HepG2 (cell line): ENCODE measurements around the gene TRABD. TPM values are rescaled to one million over a fixed set of nuclear protein-coding genes. Genes with fewer than 3 reads are reported as not detected.

Source experiments
- ATAC-seq: fragments of 200-7000 bp; cut with Tn5 transposase; 3 replicates; pipeline ENCODE4 v1.9.1; 2020; ENCODE audit warnings: mild to moderate bottlenecking, moderate library complexity
- BruUV-seq: library from RNA; stranded (reverse); fragments of 400-500 nt; replicated peaks from 2 replicates; lab custom pipeline; 2021; lab: Mats Ljungman, UMichigan
- CTCF ChIA-PET: fragments of 300-600 bp; formaldehyde crosslinking; extraction: SDS; loops from one replicate; lab custom pipeline; 2021; ENCODE audit warnings: low total read pairs, inconsistent platforms, low intra/inter-chr PET ratio; lab: Yijun Ruan, JAX
- POLR2A ChIA-PET: fragments of 350-600 bp; sonication (Branson Sonifier 250); formaldehyde crosslinking; loops from one replicate; lab custom pipeline; 2020; ENCODE audit warnings: antibody characterized with exemption, inconsistent platforms; lab: Yijun Ruan, JAX
- DNase-seq: peaks from one replicate; pipeline ENCODE4 v3.0.0-alpha.2; 2015; ENCODE audit warnings: low spot score
- FAIRE-seq: peaks from 3 replicates; lab custom pipeline; 2011; peaks lifted over from hg19 to GRCh38; lab: Jason Lieb, UNC
- H2AFZ ChIP-seq: one replicate; pipeline ENCODE4 v1.6.1; 2011; ENCODE audit warnings: low read length, inconsistent platforms
- H3K27ac ChIP-seq: fragments of 300-600 bp; 3 replicates; pipeline ENCODE4 v1.8.0; 2011; ENCODE audit warnings: mixed run types, mild to moderate bottlenecking, mixed read lengths, low read length, inconsistent platforms; ENCODE audit not compliant: insufficient read depth; ENCODE audit errors: extremely low read length
- H3K27me3 ChIP-seq, 2 experiments: fragments of 200-600 bp in 1 of 2; 2 replicates in 1 of 2; 3 replicates in 1 of 2; pipeline versions ENCODE4 v1.6.0 to v1.8.0; 2011; ENCODE audit warnings: low read length in 2 of 2, mild to moderate bottlenecking in 2 of 2, moderate library complexity in 2 of 2, inconsistent platforms in 1 of 2; ENCODE audit not compliant: insufficient read depth in 2 of 2, control insufficient read depth in 1 of 2
- H3K36me3 ChIP-seq, 2 experiments: fragments of 200-600 bp in 1 of 2; replicated peaks in 1 of 2; 2 replicates in 1 of 2; 3 replicates in 1 of 2; pipeline versions ENCODE4 v1.5.1 to v1.8.0; 2011; ENCODE audit warnings: low read length in 2 of 2, inconsistent platforms in 1 of 2; ENCODE audit not compliant: insufficient read depth in 2 of 2, control insufficient read depth in 1 of 2
- H3K4me1 ChIP-seq: 2 replicates; pipeline ENCODE4 v1.5.1; 2012; ENCODE audit warnings: low read length, inconsistent platforms; ENCODE audit not compliant: insufficient read depth
- H3K4me2 ChIP-seq: 2 replicates; pipeline ENCODE4 v1.6.0; 2011; ENCODE audit warnings: low read depth, low read length, inconsistent platforms
- H3K4me3 ChIP-seq, 3 experiments: fragments of 200-600 bp in 1 of 3; sonication (generic), shearing (Covaris generic) in 1 of 3; replicated peaks in 1 of 3; 2 replicates each; pipeline ENCODE4 v1.5.1; 2011 to 2016; ENCODE audit warnings: low read length in 3 of 3, inconsistent platforms in 2 of 3, low read depth in 2 of 3, mild to moderate bottlenecking in 2 of 3, control low read depth in 1 of 3, mixed read lengths in 1 of 3; ENCODE audit not compliant: insufficient read depth in 1 of 3
- H3K79me2 ChIP-seq: one replicate; pipeline ENCODE4 v1.6.1; 2011; ENCODE audit warnings: low read length, inconsistent platforms; ENCODE audit not compliant: insufficient read depth
- H3K9ac ChIP-seq: 2 replicates; pipeline ENCODE4 v1.6.0; 2011; ENCODE audit warnings: mild to moderate bottlenecking, low read depth, low read length, inconsistent platforms; ENCODE audit not compliant: insufficient read depth
- H3K9me3 ChIP-seq: 2 replicates; pipeline ENCODE4 v1.5.1; 2012; ENCODE audit warnings: mild to moderate bottlenecking, low read length
- H4K20me1 ChIP-seq: 2 replicates; pipeline ENCODE4 v1.6.0; 2011; ENCODE audit warnings: inconsistent platforms, mild to moderate bottlenecking, low read length, moderate library complexity; ENCODE audit not compliant: insufficient read depth
- AHR ChIP-seq: IDR thresholded peaks from 2 replicates; pipeline ENCODE4 v1.6.1; 2018; ENCODE audit warnings: missing genetic modification reagents, missing compliant biosample characterization
- EP300 ChIP-seq, 3 experiments: sonication (generic) in 1 of 3; formaldehyde crosslinking in 1 of 3; IDR thresholded peaks; 2 replicates each; pipeline versions ENCODE4 v1.5.1 to v1.6.1; 2011 to 2020; ENCODE audit warnings: low read depth in 2 of 3, low read length in 2 of 3, borderline replicate concordance in 1 of 3, improper control_type of control experiment in 1 of 3, mild to moderate bottlenecking in 1 of 3, missing genetic modification reagents in 1 of 3, moderate library complexity in 1 of 3
- GATAD1 ChIP-seq: IDR thresholded peaks from 2 replicates; pipeline ENCODE4 v1.6.1; 2016; ENCODE audit warnings: missing genetic modification reagents, missing compliant biosample characterization
- HIVEP1 ChIP-seq: sonication (generic); formaldehyde crosslinking; IDR thresholded peaks from 2 replicates; pipeline ENCODE4 v1.4.0; 2020; ENCODE audit warnings: mild to moderate bottlenecking, missing genetic modification reagents
- HNRNPL ChIP-seq: fragments of 200-400 bp; formaldehyde crosslinking; IDR thresholded peaks from 2 replicates; pipeline ENCODE4 v1.6.1; 2017; ENCODE audit warnings: mild to moderate bottlenecking, low read depth, low read length
- SAP130 ChIP-seq: IDR thresholded peaks from 2 replicates; pipeline ENCODE4 v1.6.1; 2016; ENCODE audit warnings: low read depth
- SP2 ChIP-seq: sonication (generic); formaldehyde crosslinking; IDR thresholded peaks from 2 replicates; pipeline ENCODE4 v1.5.1; 2020; ENCODE audit warnings: mild to moderate bottlenecking, missing genetic modification reagents
- ZBTB38 ChIP-seq: sonication (generic); formaldehyde crosslinking; IDR thresholded peaks from 2 replicates; pipeline ENCODE4 v1.5.1; 2020; ENCODE audit warnings: mild to moderate bottlenecking, missing genetic modification reagents
- ZNF788 ChIP-seq: sonication (generic); formaldehyde crosslinking; IDR thresholded peaks from 2 replicates; pipeline ENCODE4 v1.5.0; 2020; ENCODE audit warnings: mild to moderate bottlenecking, missing genetic modification reagents, borderline replicate concordance
- WGBS: methylation state at CpG from one replicate; pipeline ENCODE4 v1.1.6; 2017; ENCODE audit warnings: low lambda C conversion rate; 5-methylcytosine and 5-hydroxymethylcytosine counted together
- in situ Hi-C: cut with HindIII; loops from 2 replicates; pipeline ENCODE4 v1.10.0; 2017; ENCODE audit warnings: low pct_unique_long_range_greater_than_20kb; ENCODE audit not compliant: extremely low pct_ligation_motif_present
- intact Hi-C: fragments of 100-400 bp; cut with micrococcal nuclease; formaldehyde crosslinking; loops from one replicate; pipeline ENCODE4 v1.10.0; 2022; ENCODE audit not compliant: unreplicated experiment
- polyA plus RNA-seq, 8 experiments: library from polyadenylated mRNA; depleted of rRNA in 3 of 8; stranded (reverse) in 7 of 8; unstranded in 1 of 8; fragments of >200 nt; fragmentation: Illumina TruSeq in 4 of 8; extraction: Trizol in 4 of 8; gene quantifications; 2 replicates each; pipeline versions ENCODE4 v1.2.1 to v1.2.3, GENCODE V29; 2011 to 2016; ENCODE audit warnings: low read depth in 4 of 8, missing spikeins in 1 of 8, mixed read lengths in 1 of 8; ENCODE audit not compliant: insufficient read depth in 1 of 8
- total RNA-seq, 5 experiments: library from RNA; depleted of rRNA; stranded (reverse); fragments of >200 nt; fragmentation: Illumina TruSeq; extraction: Trizol; gene quantifications; 2 replicates each; pipeline ENCODE4 v1.2.3, GENCODE V29; 2016; ENCODE audit warnings: low read depth in 1 of 5
- TF ChIP-seq, protein P1 (sequence below): sonication (generic); formaldehyde crosslinking; IDR thresholded peaks from 2 replicates; pipeline ENCODE4 v1.5.1; 2020; ENCODE audit warnings: mild to moderate bottlenecking, missing genetic modification reagents, moderate library complexity
- TF ChIP-seq, protein P2 (sequence below): sonication (generic); formaldehyde crosslinking; IDR thresholded peaks from 2 replicates; pipeline ENCODE4 v1.4.0; 2020; ENCODE audit warnings: missing genetic modification reagents, mild to moderate bottlenecking, borderline replicate concordance
- TF ChIP-seq, protein P3 (sequence below): sonication (generic); formaldehyde crosslinking; IDR thresholded peaks from 2 replicates; pipeline ENCODE4 v1.4.0; 2020; ENCODE audit warnings: missing genetic modification reagents

Gene TRABD
- total and polyA plus RNA-seq, 2 of the 13 experiments (the other 11 are each of a cell fraction or from before 2014, with no cell fraction given), result 21.5 to 28.9 TPM

DNA sequence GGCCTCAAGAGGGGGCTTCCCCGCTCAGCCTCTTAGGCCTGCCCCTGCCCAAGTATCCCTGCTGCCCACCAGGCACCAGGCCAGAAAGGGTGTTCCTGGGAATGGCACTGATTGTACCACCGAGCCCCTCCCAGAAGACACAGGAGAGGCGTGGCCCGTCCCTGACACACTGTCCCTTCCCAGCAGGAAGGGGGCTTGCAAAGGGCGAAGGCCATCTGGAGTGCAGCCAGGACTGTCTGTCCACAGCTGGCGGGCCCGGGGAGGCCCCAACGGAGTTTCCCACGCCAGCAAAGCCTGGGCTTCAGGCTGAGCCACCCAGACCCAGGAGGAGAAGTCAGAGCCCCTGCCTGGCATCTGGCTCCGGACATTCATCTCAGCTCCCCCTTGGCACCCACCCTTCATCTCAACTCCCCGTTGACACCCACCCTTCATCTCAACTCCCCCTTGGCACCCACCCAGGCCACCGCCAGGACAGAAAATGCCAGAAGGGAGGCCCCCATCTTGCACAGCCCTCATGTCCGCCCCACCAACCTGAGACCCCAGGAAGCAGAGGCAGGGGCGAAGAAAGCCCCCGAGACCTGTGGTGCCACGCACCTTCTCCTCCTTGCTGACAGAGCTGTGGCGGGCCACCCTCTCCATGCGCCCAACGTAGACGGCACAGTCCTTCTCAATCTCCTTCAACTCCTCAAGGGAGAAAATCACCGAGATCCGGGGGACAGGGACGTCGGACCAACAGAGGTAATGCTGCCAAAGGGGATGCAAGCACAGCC lies 39.7 kb downstream of the TRABD start:
- intact Hi-C loops, result no loop called here
- Histone ChIP-seq H3K4me1 (peaks cover 11% of the 10 kb centered on the region), H3K9me3 (no peaks in the 10 kb centered on the region), H3K4me3 (no peak overlapping the region), H2AFZ (no peak overlapping the region), H3K79me2 (no peaks in the 10 kb centered on the region), H4K20me1 (no peaks in the 10 kb centered on the region), H3K27me3 (no peaks in the 10 kb centered on the region), H3K27ac (no peak overlapping the region), H3K36me3 (peaks cover 20 to 48% of the 10 kb centered on the region in 2 experiments; a peak in 4 of 5 replicates), H3K9ac (no peak overlapping the region), H3K4me2 (peak overlapping the region; percentile 12; the same call in 1 of the 2 replicates)
- ATAC-seq (peak; percentile 42), DNase-seq (peak; percentile 44), FAIRE-seq (no peak)
- in situ Hi-C loops, result no loop called here
- POLR2A ChIA-PET, result interaction anchor here (0.6 kb wide), 1 partner anchor 26 kb away, joined by 4 read pairs; no protein-coding TSS in a partner anchor
- BruUV-seq, result no TSS peak
- CTCF ChIA-PET, result no interaction called here
- WGBS, result 87% methylated on average over 14 of the region's 24 CpGs
- TF ChIP-seq HIVEP1 (peak; percentile 67; the same call in 1 of the 2 replicates), SAP130 (CRISPR knock-in tag) (0 out of 2 replicates have a peak, but pooled peaks have one; percentile 23), GATAD1 (CRISPR knock-in tag) (no peak), SP2 (CRISPR knock-in tag) (no peak), ZBTB38 (CRISPR knock-in tag) (peak; percentile 89), HNRNPL (0 out of 2 replicates have a peak, but pooled peaks have one; percentile 66), EP300 (IDR thresholded peaks at IDR 0.05; ENCODE audit: low read depth in 2 of 2, low read length in 2 of 2) (0 out of 4 replicates have a peak, but pooled peaks of 1 of the 2 experiments have one; percentile 13), EP300 (CRISPR knock-in tag; IDR thresholded peaks at IDR 0.05; ENCODE audit: borderline replicate concordance) (no peak), AHR (CRISPR knock-in tag) (no peak), ZNF788 (CRISPR knock-in tag) (0 out of 2 replicates have a peak, but pooled peaks have one; percentile 23)
- TF ChIP-seq, protein P1, sequence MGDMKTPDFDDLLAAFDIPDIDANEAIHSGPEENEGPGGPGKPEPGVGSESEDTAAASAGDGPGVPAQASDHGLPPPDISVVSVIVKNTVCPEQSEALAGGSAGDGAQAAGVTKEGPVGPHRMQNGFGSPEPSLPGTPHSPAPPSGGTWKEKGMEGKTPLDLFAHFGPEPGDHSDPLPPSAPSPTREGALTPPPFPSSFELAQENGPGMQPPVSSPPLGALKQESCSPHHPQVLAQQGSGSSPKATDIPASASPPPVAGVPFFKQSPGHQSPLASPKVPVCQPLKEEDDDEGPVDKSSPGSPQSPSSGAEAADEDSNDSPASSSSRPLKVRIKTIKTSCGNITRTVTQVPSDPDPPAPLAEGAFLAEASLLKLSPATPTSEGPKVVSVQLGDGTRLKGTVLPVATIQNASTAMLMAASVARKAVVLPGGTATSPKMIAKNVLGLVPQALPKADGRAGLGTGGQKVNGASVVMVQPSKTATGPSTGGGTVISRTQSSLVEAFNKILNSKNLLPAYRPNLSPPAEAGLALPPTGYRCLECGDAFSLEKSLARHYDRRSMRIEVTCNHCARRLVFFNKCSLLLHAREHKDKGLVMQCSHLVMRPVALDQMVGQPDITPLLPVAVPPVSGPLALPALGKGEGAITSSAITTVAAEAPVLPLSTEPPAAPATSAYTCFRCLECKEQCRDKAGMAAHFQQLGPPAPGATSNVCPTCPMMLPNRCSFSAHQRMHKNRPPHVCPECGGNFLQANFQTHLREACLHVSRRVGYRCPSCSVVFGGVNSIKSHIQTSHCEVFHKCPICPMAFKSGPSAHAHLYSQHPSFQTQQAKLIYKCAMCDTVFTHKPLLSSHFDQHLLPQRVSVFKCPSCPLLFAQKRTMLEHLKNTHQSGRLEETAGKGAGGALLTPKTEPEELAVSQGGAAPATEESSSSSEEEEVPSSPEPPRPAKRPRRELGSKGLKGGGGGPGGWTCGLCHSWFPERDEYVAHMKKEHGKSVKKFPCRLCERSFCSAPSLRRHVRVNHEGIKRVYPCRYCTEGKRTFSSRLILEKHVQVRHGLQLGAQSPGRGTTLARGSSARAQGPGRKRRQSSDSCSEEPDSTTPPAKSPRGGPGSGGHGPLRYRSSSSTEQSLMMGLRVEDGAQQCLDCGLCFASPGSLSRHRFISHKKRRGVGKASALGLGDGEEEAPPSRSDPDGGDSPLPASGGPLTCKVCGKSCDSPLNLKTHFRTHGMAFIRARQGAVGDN (CRISPR knock-in tag), result peak; percentile 58
- TF ChIP-seq, protein P2, sequence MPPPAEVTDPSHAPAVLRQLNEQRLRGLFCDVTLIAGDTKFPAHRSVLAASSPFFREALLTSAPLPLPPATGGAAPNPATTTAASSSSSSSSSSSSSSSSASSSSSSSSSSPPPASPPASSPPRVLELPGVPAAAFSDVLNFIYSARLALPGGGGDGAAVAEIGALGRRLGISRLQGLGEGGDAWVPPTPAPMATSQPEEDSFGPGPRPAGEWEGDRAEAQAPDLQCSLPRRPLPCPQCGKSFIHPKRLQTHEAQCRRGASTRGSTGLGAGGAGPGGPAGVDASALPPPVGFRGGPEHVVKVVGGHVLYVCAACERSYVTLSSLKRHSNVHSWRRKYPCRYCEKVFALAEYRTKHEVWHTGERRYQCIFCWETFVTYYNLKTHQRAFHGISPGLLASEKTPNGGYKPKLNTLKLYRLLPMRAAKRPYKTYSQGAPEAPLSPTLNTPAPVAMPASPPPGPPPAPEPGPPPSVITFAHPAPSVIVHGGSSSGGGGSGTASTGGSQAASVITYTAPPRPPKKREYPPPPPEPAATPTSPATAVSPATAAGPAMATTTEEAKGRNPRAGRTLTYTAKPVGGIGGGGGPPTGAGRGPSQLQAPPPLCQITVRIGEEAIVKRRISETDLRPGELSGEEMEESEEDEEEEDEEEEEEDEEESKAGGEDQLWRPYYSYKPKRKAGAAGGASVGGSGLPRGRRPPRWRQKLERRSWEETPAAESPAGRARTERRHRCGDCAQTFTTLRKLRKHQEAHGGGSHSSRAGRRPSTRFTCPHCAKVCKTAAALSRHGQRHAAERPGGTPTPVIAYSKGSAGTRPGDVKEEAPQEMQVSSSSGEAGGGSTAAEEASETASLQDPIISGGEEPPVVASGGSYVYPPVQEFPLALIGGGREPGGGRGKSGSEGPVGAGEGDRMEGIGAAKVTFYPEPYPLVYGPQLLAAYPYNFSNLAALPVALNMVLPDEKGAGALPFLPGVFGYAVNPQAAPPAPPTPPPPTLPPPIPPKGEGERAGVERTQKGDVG (CRISPR knock-in tag), result 0 out of 2 replicates have a peak, but pooled peaks have one; percentile 68
- TF ChIP-seq, protein P3, sequence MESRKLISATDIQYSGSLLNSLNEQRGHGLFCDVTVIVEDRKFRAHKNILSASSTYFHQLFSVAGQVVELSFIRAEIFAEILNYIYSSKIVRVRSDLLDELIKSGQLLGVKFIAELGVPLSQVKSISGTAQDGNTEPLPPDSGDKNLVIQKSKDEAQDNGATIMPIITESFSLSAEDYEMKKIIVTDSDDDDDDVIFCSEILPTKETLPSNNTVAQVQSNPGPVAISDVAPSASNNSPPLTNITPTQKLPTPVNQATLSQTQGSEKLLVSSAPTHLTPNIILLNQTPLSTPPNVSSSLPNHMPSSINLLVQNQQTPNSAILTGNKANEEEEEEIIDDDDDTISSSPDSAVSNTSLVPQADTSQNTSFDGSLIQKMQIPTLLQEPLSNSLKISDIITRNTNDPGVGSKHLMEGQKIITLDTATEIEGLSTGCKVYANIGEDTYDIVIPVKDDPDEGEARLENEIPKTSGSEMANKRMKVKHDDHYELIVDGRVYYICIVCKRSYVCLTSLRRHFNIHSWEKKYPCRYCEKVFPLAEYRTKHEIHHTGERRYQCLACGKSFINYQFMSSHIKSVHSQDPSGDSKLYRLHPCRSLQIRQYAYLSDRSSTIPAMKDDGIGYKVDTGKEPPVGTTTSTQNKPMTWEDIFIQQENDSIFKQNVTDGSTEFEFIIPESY, result peak; percentile 81
